ENCODE measurements around the gene ERCC8.
A peak's percentile ranks its signal among the peaks of the same experiment; 100 is the strongest.
"Not testable (repeated sequence)": the region's sequence is repeated elsewhere in the genome, so short reads cannot be mapped to it uniquely, and the experiment has no call there.

The ERCC8 gene

GRCh38 chr5:60888359-60889061, 56.4 kb downstream of the ERCC8 start:
- TF ChIP-seq, protein P1, sequence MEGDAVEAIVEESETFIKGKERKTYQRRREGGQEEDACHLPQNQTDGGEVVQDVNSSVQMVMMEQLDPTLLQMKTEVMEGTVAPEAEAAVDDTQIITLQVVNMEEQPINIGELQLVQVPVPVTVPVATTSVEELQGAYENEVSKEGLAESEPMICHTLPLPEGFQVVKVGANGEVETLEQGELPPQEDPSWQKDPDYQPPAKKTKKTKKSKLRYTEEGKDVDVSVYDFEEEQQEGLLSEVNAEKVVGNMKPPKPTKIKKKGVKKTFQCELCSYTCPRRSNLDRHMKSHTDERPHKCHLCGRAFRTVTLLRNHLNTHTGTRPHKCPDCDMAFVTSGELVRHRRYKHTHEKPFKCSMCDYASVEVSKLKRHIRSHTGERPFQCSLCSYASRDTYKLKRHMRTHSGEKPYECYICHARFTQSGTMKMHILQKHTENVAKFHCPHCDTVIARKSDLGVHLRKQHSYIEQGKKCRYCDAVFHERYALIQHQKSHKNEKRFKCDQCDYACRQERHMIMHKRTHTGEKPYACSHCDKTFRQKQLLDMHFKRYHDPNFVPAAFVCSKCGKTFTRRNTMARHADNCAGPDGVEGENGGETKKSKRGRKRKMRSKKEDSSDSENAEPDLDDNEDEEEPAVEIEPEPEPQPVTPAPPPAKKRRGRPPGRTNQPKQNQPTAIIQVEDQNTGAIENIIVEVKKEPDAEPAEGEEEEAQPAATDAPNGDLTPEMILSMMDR (IDR thresholded peaks at IDR 0.05; ENCODE audit: low read depth, low read length): no peak
- no peak overlapping the region for H3K4me3 ChIP-seq (replicated peaks in 1 of 2; ENCODE audit: low read depth in 2 of 2, low read length in 2 of 2)
- no peak for DNase-seq (ENCODE audit: low read depth in 2 of 2)

DNA sequence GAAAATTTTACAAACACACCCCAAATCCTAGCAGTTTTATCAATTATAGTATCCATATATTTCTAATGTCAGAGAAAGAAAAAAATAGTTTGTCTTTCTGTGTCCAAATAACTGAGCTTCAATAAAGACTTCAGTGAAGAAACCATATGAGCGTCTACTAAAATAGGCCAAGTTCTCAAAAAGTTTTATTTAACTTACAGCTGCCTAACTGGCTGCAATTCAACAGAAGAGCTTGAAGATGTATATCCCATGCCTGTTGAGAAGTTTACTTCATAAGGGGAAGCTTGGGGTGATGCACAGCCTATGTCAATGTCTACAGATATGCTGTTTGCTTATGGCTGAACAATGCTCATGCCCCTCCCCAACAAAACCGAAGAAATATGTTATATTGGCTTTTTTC, 57.1 kb downstream of the ERCC8 start:
- no peak for DNase-seq (ENCODE audit: low read depth in 2 of 2)
- H3K4me3 ChIP-seq (replicated peaks in 1 of 2; ENCODE audit: low read depth in 2 of 2, low read length in 2 of 2): no peak overlapping the region
- TF ChIP-seq, protein P1 (IDR thresholded peaks at IDR 0.05; ENCODE audit: low read depth, low read length): no peak

DNA sequence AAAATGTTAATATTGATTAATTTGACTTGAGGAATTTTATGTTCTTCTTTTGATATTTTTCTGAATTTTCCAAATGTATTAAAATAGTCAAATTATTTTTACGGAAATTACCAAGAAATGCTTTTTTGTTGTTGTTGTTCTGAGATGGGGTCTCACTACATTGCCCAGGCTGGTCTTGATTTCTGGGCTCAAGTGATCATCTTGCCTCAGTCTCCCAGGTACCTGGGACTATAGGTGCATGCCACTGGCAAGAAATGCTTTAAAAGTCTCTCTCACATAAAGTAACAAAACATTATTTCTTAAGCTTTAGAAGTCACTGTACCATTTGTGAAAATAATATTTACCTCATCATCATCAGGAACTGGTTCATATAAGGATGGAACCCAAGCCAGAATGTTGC, 57.8 kb downstream of the ERCC8 start:
- TF ChIP-seq, protein P1 (IDR thresholded peaks at IDR 0.05; ENCODE audit: low read depth, low read length): no peak
- no peak overlapping the region for H3K4me3 ChIP-seq (replicated peaks in 1 of 2; ENCODE audit: low read depth in 2 of 2, low read length in 2 of 2)
- no peak for DNase-seq (ENCODE audit: low read depth in 2 of 2)

GRCh38 chr5:60886158-60886557, 58.7 kb downstream of the ERCC8 start:
- TF ChIP-seq, protein P1 (IDR thresholded peaks at IDR 0.05; ENCODE audit: low read depth, low read length): no peak
- no peak overlapping the region for H3K4me3 ChIP-seq (replicated peaks in 1 of 2; ENCODE audit: low read depth in 2 of 2, low read length in 2 of 2)
- no peak for DNase-seq (ENCODE audit: low read depth in 2 of 2)

DNA sequence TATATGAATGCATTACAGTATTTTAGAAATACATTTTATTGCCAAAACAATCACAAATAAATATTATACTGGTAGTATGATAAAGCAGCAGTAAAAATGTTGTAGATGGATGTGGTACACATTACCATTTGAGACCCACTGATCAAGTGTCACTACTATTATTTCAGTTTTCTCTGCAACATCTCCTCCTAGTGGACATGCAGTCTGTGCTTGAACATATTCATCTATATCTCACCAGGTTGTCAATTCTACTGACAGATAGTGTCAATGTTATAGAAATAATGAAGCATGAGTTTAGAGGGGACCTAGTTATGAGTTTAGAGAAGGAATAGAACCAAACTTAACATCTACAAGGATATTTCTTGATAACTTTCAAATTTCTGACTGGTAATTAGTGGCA, 61.6 kb downstream of the ERCC8 start:
- peak; percentile 4 to 44 for DNase-seq (ENCODE audit: low read depth in 2 of 2)
- H3K4me3 ChIP-seq (replicated peaks in 1 of 2; ENCODE audit: low read depth in 2 of 2, low read length in 2 of 2): no peak overlapping the region
- TF ChIP-seq, protein P1 (IDR thresholded peaks at IDR 0.05; ENCODE audit: low read depth, low read length): peak; percentile 52

GRCh38 chr5:60872892-60873291, 72.0 kb downstream of the ERCC8 start:
- TF ChIP-seq, protein P1 (IDR thresholded peaks at IDR 0.05; ENCODE audit: low read depth, low read length): no peak
- DNase-seq (ENCODE audit: low read depth in 2 of 2): no peak
- no peak overlapping the region for H3K4me3 ChIP-seq (replicated peaks in 1 of 2; ENCODE audit: low read depth in 2 of 2, low read length in 2 of 2)

GRCh38 chr5:60870857-60871256, 74.0 kb downstream of the ERCC8 start:
- no peak overlapping the region for H3K4me3 ChIP-seq (replicated peaks in 1 of 2; ENCODE audit: low read depth in 2 of 2, low read length in 2 of 2)
- no peak for DNase-seq (ENCODE audit: low read depth in 2 of 2)
- TF ChIP-seq, protein P1 (IDR thresholded peaks at IDR 0.05; ENCODE audit: low read depth, low read length): no peak

GRCh38 chr5:60860572-60860971, 84.3 kb downstream of the ERCC8 start:
- not testable (repeated sequence) for DNase-seq (ENCODE audit: low read depth in 2 of 2); H3K4me3 ChIP-seq (replicated peaks in 1 of 2; ENCODE audit: low read depth in 2 of 2, low read length in 2 of 2)

Data from cardiac fibroblast (primary cell).